Measurements from ENCODE around the gene ATG13.

Gene ATG13

GRCh38 chr11:46677169-46677568, 59.8 kb downstream of the ATG13 start:
- DNase-seq = no peak

- no peak for DNase-seq
Measured at GRCh38 chr11:46677991-46678740, 60.8 kb downstream of the ATG13 start.

- no peak for DNase-seq
Measured at GRCh38 chr11:46678741-46679130, 61.4 kb downstream of the ATG13 start.

GRCh38 chr11:46679241-46680163, 62.1 kb downstream of the ATG13 start:
- DNase-seq = no peak

- no peak for DNase-seq
Measured at GRCh38 chr11:46680164-46680760, 62.9 kb downstream of the ATG13 start.

GRCh38 chr11:46680815-46681214, 63.5 kb downstream of the ATG13 start:
- DNase-seq = no peak

GRCh38 chr11:46681814-46682213, 64.5 kb downstream of the ATG13 start:
- no peak for DNase-seq

GRCh38 chr11:46682773-46683752, 65.7 kb downstream of the ATG13 start:
- DNase-seq = no peak

- DNase-seq = no peak
Measured at GRCh38 chr11:46684367-46684766, 67.0 kb downstream of the ATG13 start.

GRCh38 chr11:46686886-46687795, 69.8 kb downstream of the ATG13 start:
- no peak for DNase-seq

- no peak for DNase-seq
Measured at GRCh38 chr11:46690702-46691101, 73.3 kb downstream of the ATG13 start.

GRCh38 chr11:46692450-46692849, 75.1 kb downstream of the ATG13 start:
- DNase-seq = no peak

GRCh38 chr11:46693597-46694012, 76.3 kb downstream of the ATG13 start:
- no peak for DNase-seq

GRCh38 chr11:46694072-46694471, 76.7 kb downstream of the ATG13 start:
- no peak for DNase-seq

- DNase-seq = no peak
Measured at GRCh38 chr11:46694607-46695006, 77.3 kb downstream of the ATG13 start.

GRCh38 chr11:46695345-46696211, 78.2 kb downstream of the ATG13 start:
- DNase-seq = no peak

GRCh38 chr11:46696212-46696558, 78.8 kb downstream of the ATG13 start:
- no peak for DNase-seq

- DNase-seq = no peak
Measured at GRCh38 chr11:46697303-46697702, 80.0 kb downstream of the ATG13 start.

GRCh38 chr11:46697723-46698122, 80.4 kb downstream of the ATG13 start:
- no peak for DNase-seq

- no peak for DNase-seq
Measured at GRCh38 chr11:46698597-46698996, 81.2 kb downstream of the ATG13 start.
